Measurements from ENCODE around the gene TBCE. TPM values are rescaled to one million over a fixed set of nuclear protein-coding genes. Genes with fewer than 3 reads are reported as not detected.

TBCE gene
- total and polyA plus RNA-seq, 9 of the 15 experiments (the other 6 are each of a cell fraction or from before 2014, with no cell fraction given) = 52.6 to 92.1 (median 82.1) TPM

DNA sequence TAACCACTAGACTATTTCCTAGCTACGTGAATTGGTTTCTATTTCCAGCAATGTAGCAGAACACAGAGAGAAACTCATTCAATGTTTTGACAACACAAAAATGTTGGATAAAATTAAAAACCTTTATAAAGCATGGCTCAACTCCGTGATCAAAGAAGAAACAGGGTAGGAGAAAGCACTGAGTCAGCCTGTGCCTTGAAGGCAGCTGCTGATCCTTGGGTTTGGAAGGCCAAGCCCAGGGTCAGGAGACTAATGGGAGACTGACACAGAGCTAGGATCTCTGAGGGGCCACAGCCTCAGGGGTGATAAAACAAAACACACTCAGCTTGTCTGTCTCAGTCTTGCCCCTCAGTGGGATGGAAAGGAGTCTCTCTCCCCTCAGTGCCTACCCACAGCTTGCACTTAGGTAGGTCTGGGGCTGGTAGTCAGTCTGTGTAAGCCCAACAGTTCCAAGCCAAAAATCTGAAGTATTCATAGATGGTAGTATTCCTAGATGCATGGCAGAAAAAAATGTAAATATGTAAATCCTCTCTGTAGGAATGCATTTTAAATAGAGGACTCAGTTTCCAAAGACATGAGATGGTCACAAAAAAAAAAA lies 83.8 kb downstream of the TBCE start (continued):
- TF ChIP-seq, protein P1, sequence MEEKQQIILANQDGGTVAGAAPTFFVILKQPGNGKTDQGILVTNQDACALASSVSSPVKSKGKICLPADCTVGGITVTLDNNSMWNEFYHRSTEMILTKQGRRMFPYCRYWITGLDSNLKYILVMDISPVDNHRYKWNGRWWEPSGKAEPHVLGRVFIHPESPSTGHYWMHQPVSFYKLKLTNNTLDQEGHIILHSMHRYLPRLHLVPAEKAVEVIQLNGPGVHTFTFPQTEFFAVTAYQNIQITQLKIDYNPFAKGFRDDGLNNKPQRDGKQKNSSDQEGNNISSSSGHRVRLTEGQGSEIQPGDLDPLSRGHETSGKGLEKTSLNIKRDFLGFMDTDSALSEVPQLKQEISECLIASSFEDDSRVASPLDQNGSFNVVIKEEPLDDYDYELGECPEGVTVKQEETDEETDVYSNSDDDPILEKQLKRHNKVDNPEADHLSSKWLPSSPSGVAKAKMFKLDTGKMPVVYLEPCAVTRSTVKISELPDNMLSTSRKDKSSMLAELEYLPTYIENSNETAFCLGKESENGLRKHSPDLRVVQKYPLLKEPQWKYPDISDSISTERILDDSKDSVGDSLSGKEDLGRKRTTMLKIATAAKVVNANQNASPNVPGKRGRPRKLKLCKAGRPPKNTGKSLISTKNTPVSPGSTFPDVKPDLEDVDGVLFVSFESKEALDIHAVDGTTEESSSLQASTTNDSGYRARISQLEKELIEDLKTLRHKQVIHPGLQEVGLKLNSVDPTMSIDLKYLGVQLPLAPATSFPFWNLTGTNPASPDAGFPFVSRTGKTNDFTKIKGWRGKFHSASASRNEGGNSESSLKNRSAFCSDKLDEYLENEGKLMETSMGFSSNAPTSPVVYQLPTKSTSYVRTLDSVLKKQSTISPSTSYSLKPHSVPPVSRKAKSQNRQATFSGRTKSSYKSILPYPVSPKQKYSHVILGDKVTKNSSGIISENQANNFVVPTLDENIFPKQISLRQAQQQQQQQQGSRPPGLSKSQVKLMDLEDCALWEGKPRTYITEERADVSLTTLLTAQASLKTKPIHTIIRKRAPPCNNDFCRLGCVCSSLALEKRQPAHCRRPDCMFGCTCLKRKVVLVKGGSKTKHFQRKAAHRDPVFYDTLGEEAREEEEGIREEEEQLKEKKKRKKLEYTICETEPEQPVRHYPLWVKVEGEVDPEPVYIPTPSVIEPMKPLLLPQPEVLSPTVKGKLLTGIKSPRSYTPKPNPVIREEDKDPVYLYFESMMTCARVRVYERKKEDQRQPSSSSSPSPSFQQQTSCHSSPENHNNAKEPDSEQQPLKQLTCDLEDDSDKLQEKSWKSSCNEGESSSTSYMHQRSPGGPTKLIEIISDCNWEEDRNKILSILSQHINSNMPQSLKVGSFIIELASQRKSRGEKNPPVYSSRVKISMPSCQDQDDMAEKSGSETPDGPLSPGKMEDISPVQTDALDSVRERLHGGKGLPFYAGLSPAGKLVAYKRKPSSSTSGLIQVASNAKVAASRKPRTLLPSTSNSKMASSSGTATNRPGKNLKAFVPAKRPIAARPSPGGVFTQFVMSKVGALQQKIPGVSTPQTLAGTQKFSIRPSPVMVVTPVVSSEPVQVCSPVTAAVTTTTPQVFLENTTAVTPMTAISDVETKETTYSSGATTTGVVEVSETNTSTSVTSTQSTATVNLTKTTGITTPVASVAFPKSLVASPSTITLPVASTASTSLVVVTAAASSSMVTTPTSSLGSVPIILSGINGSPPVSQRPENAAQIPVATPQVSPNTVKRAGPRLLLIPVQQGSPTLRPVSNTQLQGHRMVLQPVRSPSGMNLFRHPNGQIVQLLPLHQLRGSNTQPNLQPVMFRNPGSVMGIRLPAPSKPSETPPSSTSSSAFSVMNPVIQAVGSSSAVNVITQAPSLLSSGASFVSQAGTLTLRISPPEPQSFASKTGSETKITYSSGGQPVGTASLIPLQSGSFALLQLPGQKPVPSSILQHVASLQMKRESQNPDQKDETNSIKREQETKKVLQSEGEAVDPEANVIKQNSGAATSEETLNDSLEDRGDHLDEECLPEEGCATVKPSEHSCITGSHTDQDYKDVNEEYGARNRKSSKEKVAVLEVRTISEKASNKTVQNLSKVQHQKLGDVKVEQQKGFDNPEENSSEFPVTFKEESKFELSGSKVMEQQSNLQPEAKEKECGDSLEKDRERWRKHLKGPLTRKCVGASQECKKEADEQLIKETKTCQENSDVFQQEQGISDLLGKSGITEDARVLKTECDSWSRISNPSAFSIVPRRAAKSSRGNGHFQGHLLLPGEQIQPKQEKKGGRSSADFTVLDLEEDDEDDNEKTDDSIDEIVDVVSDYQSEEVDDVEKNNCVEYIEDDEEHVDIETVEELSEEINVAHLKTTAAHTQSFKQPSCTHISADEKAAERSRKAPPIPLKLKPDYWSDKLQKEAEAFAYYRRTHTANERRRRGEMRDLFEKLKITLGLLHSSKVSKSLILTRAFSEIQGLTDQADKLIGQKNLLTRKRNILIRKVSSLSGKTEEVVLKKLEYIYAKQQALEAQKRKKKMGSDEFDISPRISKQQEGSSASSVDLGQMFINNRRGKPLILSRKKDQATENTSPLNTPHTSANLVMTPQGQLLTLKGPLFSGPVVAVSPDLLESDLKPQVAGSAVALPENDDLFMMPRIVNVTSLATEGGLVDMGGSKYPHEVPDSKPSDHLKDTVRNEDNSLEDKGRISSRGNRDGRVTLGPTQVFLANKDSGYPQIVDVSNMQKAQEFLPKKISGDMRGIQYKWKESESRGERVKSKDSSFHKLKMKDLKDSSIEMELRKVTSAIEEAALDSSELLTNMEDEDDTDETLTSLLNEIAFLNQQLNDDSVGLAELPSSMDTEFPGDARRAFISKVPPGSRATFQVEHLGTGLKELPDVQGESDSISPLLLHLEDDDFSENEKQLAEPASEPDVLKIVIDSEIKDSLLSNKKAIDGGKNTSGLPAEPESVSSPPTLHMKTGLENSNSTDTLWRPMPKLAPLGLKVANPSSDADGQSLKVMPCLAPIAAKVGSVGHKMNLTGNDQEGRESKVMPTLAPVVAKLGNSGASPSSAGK (IDR thresholded peaks at IDR 0.05) = no peak
- no peak for TF ChIP-seq MCM3 (IDR thresholded peaks at IDR 0.05)
- TF ChIP-seq, protein P2, sequence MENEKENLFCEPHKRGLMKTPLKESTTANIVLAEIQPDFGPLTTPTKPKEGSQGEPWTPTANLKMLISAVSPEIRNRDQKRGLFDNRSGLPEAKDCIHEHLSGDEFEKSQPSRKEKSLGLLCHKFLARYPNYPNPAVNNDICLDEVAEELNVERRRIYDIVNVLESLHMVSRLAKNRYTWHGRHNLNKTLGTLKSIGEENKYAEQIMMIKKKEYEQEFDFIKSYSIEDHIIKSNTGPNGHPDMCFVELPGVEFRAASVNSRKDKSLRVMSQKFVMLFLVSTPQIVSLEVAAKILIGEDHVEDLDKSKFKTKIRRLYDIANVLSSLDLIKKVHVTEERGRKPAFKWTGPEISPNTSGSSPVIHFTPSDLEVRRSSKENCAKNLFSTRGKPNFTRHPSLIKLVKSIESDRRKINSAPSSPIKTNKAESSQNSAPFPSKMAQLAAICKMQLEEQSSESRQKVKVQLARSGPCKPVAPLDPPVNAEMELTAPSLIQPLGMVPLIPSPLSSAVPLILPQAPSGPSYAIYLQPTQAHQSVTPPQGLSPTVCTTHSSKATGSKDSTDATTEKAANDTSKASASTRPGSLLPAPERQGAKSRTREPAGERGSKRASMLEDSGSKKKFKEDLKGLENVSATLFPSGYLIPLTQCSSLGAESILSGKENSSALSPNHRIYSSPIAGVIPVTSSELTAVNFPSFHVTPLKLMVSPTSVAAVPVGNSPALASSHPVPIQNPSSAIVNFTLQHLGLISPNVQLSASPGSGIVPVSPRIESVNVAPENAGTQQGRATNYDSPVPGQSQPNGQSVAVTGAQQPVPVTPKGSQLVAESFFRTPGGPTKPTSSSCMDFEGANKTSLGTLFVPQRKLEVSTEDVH (IDR thresholded peaks at IDR 0.05; ENCODE audit: low read depth, partially characterized antibody) = no peak
- no peak for TF ChIP-seq CBX2 (IDR thresholded peaks at IDR 0.05; ENCODE audit: insufficient read depth, low read length, poor library complexity, severe bottlenecking)
- TF ChIP-seq NFE2 (IDR thresholded peaks at IDR 0.05; ENCODE audit: low read depth) = peak; percentile 87
- TF ChIP-seq, protein P3, sequence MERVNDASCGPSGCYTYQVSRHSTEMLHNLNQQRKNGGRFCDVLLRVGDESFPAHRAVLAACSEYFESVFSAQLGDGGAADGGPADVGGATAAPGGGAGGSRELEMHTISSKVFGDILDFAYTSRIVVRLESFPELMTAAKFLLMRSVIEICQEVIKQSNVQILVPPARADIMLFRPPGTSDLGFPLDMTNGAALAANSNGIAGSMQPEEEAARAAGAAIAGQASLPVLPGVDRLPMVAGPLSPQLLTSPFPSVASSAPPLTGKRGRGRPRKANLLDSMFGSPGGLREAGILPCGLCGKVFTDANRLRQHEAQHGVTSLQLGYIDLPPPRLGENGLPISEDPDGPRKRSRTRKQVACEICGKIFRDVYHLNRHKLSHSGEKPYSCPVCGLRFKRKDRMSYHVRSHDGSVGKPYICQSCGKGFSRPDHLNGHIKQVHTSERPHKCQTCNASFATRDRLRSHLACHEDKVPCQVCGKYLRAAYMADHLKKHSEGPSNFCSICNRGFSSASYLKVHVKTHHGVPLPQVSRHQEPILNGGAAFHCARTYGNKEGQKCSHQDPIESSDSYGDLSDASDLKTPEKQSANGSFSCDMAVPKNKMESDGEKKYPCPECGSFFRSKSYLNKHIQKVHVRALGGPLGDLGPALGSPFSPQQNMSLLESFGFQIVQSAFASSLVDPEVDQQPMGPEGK (CRISPR knock-in tag; IDR thresholded peaks at IDR 0.05; ENCODE audit: borderline replicate concordance) = no peak
- TF ChIP-seq PBX2 (CRISPR knock-in tag; IDR thresholded peaks at IDR 0.05; ENCODE audit: low read depth) = no peak
- no peak for TF ChIP-seq PBX2 (tag; conservative IDR thresholded peaks at IDR 0.05; ENCODE audit: low read depth)
